Islet of Langerhans (tissue), 1 donor: Measurements from ENCODE around the gene CLMN.

ENCODE experiments used
- FAIRE-seq: peaks from one replicate; lab custom pipeline; 2011; peaks lifted over from hg19 to GRCh38; lab: Jason Lieb, UNC

The CLMN gene

DNA sequence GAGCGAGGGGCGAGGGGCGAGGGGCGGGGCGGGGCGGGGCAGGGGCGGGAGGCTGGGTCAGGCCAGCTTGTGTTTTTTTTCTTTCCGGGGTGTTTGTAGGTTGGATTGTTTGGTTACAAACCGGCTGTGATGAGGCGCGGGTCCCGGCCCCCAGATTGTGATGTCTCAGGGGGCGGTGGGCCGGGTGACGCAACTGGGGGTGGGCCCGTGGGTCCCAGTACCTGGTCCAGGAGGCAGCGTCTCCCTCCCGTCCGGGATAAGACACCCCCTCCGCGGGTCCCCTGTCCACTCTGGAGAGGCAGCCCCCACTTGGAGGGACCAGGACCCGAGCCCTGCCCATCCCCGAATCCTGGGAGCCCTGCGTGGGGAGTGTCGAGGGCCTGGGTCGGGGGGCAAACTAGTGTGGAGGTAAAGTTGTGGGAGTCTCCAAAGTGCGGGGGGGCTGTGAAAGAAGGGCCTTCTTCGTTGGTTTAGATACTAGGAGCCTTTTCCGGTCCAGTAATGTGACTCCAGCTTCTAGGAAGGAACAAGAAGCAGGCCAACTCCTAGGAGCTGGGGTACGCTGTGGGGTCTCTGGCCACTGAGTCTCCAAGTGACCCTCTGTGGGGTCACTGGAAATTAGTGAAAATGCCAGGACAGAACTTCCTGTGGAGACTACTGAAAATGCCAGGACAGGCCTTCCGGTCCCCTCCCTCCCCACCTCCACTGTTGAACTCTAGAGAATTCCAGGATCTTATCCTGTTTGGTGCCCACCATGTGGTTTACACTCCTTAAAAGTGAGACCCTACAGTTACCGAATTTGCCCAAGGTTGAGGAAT lies 579 bp upstream of the CLMN start:
- FAIRE-seq: no peak

GRCh38 chr14:95318399-95319311 lies 1.1 kb downstream of the CLMN start:
- no peak for FAIRE-seq

DNA sequence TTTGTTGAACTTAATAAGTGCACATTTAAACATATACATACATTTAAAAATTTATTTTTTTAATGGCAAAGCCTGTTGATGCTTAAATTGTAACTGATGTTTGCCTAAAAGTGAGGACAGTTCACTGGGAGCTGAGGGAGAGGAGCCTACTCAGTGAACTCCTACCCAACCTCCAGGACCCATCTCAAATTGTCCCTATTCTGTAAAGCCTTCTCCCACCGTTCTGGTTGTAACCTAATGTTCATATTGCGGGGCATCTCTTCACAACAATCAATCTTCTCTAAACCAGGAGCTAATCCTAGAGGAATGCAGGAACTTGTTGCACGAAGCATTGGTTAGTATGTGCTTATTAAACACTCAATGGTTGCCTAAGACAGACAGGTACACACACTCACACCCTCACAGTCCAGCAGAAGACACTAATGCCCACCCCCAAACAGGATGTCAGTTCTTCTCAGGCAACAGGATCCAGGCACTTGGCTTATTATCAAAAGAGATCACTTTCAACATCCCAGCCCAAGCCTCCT lies 1.8 kb downstream of the CLMN start:
- no peak for FAIRE-seq

DNA sequence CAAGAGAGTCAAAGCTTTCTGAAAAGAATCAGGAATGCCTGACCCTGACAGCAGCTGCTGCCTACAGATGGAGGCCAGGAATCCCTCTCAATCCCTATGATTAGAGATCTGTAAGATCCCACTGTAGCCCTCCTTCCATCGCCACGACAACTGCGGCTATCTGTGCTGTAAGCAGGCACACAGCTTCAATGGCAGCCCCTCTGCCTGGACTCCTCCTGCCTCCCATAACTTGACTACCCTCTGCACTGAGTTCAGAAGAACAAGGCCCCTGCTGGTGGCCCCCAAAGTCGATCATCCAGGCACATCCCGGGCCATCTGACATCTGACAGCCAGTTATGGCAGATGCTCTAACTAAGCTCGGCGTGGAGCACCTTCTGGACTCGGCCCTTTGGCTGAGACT lies 2.9 kb downstream of the CLMN start:
- no peak for FAIRE-seq

GRCh38 chr14:95315579-95315978 lies 4.1 kb downstream of the CLMN start:
- no peak for FAIRE-seq

GRCh38 chr14:95315156-95315555 lies 4.6 kb downstream of the CLMN start:
- no peak for FAIRE-seq

- FAIRE-seq: no peak
Observed at GRCh38 chr14:95314609-95315008, 5.1 kb downstream of the CLMN start.

DNA sequence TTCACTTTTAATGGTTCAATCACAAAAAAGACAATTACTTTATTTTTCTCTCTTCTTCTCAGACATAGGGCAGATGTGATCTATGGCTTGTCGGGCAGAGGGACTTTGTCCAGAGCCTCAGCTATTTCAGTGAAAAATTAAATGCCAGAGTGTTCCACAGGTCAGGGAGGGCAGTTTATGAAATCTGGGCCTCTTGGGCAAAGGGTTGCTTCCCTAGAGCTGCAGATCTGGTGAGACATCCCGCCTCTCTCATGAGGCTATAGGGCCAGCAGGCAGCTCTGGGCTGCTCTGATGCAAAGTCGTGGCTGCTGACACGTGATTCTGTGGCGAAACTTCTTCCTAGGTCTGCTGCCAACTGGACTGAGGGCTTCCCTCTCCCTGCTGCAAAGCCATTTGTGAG lies 6.0 kb downstream of the CLMN start:
- no peak for FAIRE-seq

DNA sequence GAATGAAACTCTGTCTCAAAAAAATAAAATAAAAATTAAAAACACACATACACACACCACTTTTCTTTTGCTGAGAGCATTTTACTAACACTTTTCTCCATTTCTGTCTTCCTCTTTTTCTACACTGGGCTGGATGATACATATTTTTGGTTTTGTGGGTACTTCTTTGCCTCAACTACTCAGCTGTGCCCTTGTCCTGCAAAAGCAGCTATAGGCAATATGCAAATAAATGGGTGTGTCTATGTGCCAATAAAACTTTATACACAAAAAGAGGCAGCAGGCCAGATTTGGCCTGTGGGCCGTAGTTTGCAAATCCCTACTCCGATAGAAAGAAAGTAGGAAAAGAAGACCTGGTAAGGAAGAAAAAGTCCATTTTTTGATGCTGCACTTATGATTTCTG lies 6.5 kb downstream of the CLMN start:
- FAIRE-seq: no peak

GRCh38 chr14:95312311-95312710 lies 7.4 kb downstream of the CLMN start:
- FAIRE-seq: no peak

DNA sequence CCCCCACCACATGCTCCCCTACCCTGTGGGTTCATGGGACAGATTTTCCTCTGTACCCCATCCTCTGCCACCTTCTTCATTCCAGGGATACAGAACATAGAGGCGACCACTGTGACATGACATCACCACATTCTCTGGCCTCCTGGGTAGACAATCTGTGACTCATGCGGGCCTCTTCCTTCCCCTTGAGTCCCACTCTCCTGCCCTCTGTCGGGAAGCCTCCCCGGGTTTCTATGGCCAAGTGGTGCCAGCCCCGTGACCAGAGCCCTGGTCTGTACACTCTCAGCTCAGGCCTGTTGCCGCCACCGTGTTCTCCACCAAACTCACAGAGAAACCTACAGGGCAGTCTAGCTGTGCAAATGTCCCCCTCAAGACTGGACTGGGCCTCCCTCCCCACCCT lies 8.0 kb downstream of the CLMN start:
- no peak for FAIRE-seq

DNA sequence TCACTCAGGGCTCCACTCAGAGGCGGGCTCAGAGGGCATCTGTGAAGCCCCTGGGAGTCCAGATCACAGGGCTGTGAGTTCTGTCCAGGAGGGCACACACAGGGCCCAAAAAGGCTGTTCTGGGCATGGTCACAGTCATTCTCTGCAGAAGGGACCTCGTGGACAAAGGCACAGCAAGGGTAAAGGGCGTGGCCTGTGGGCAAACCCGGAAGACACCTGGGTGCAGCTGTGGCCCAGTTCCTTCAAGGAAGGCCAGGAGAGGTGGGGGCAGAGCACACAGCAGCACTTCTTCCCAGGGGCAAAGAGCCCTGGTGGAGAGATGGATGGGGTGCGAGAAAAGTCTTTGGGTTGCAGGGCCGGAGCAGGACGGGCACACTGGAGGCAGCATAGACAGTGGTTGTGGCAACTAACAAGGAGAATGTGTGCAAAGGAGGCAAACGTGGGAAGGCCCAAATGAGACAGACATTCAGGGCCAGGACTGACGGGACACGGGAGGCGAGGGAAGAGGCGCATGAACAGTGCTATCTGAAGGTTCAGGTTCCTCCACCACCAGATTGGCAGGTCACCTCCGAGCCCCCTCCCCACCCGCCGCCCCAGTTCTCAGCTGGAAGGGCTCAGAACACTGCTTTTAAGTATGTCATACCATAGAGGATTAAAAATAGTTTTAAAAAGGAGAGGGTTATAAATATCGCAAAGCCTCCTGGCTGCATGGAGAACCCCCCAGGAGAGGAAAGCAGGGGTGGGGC lies 8.9 kb downstream of the CLMN start:
- FAIRE-seq: no peak

- FAIRE-seq: no peak
Observed at GRCh38 chr14:95309261-95310051, 10.3 kb downstream of the CLMN start.

GRCh38 chr14:95308073-95308472 lies 11.6 kb downstream of the CLMN start:
- no peak for FAIRE-seq

GRCh38 chr14:95307402-95308041 lies 12.2 kb downstream of the CLMN start:
- no peak for FAIRE-seq

DNA sequence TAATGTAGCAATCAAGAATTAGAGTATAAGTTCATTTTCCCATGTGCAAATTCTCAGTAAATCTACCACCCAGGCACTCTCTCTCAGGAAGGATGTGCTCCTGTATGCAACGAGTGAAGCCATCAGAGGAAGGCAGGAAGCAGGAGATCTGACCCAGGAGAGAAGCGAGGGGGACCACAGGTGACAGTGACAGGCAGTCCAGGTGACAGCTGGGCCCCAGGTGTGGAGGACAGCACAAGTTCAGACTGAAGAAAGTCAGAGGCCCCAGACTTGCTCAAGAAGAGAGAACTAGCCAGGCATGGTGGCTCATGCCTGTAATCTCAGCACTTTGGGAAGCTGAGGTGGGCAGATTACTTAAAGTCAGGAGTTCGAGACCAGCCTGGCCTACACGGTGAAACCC lies 13.8 kb downstream of the CLMN start:
- no peak for FAIRE-seq

GRCh38 chr14:95305145-95305544 lies 14.6 kb downstream of the CLMN start:
- FAIRE-seq: no peak

- no peak for FAIRE-seq
Observed at GRCh38 chr14:95304342-95304741, 15.4 kb downstream of the CLMN start.

DNA sequence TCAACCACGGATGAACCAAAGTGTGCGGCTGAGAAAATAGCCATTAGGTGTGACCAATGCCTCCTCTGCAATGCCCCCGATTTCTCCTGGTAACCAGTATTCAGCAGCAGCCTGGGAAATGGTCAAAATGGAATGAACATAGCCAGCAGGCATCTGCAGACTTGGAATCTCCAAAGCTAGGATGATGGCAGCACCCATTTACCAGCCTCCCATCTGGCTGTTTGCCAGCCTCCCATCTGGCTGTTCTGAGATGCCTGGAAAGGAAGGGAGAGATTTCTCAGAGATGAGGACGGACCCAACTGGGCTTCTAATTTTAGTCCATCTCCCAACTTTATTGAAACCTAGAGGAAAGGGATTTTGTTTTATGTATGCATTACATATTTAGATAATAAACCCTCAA lies 16.2 kb downstream of the CLMN start:
- no peak for FAIRE-seq

- FAIRE-seq: no peak
Observed at GRCh38 chr14:95302667-95303506, 16.8 kb downstream of the CLMN start.
